Uterus (tissue), 2 donors: ENCODE measurements around the gene AK9.

ENCODE experiments used
- POLR2A ChIP-seq, 2 donors: fragments of 450-650 bp; IDR thresholded peaks; one replicate each; pipeline ENCODE4 v1.6.1; 2016; ENCODE audit warnings: antibody characterized with exemption in 2 of 2, mild to moderate bottlenecking in 1 of 2, moderate library complexity in 1 of 2
- TF ChIP-seq, protein P1 (sequence below), 4 experiments: fragments of 200-600 bp in 2 of 4; fragments of 450-650 bp in 2 of 4; sonication (generic) in 2 of 4; IDR thresholded peaks; one replicate each; pipeline ENCODE4 v1.5.1; 2016 to 2019; ENCODE audit warnings: antibody characterized with exemption in 4 of 4, mild to moderate bottlenecking in 2 of 4, moderate library complexity in 1 of 4

DNA sequence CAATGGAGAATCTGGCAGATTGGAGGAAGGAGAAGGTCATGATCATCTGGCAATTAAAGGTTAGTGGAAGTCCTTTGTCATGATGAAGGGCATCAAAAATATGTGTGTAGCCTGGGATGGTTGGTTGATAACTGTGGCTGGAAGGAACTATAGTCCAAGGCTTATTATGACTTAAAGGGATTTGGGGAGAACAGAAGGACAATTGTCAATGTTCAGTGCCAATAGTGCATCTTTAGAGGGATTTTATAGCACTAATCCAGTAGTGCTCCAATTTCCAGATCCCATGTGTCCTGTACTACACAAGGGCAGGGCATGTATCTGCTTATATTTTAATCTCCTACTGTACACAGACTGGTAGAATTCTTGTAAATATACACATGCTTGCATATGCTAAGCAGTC, 203.0 kb downstream of the AK9 start:
- TF ChIP-seq, protein P1, sequence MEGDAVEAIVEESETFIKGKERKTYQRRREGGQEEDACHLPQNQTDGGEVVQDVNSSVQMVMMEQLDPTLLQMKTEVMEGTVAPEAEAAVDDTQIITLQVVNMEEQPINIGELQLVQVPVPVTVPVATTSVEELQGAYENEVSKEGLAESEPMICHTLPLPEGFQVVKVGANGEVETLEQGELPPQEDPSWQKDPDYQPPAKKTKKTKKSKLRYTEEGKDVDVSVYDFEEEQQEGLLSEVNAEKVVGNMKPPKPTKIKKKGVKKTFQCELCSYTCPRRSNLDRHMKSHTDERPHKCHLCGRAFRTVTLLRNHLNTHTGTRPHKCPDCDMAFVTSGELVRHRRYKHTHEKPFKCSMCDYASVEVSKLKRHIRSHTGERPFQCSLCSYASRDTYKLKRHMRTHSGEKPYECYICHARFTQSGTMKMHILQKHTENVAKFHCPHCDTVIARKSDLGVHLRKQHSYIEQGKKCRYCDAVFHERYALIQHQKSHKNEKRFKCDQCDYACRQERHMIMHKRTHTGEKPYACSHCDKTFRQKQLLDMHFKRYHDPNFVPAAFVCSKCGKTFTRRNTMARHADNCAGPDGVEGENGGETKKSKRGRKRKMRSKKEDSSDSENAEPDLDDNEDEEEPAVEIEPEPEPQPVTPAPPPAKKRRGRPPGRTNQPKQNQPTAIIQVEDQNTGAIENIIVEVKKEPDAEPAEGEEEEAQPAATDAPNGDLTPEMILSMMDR (IDR thresholded peaks at IDR 0.05) = no peak
- TF ChIP-seq POLR2A (IDR thresholded peaks at IDR 0.05) = no peak
